Measurements from ENCODE around the gene MTCH2. TPM values are rescaled to one million over a fixed set of nuclear protein-coding genes. Genes with fewer than 3 reads are reported as not detected.

MTCH2 gene
- total and polyA plus RNA-seq, 7 donors = 75.2 to 152 (median 107) TPM

- ATAC-seq (peak in 3 of 4 donors; percentile 40 to 48 (median 43)), DNase-seq (peak; percentile 50 to 62)
- H3K9me3 ChIP-seq = no peaks in the 10 kb centered on the region
- TF ChIP-seq CTCF (IDR thresholded peaks at IDR 0.05) = no peak
- WGBS, 3 donors = 37 to 63% (median 50%) methylated on average over 7 of the region's 7 CpGs
- no peak overlapping the region for H3K4me3 ChIP-seq
- no peaks in the 10 kb centered on the region for H3K4me1 ChIP-seq
- no peak overlapping the region for H3K27ac ChIP-seq
- H3K27me3 ChIP-seq (ENCODE audit: insufficient read depth in 3 of 3, low read length in 2 of 3) = no peaks in the 10 kb centered on the region
- intact Hi-C loops (cut with DNase I) = no loop called here
- H3K36me3 ChIP-seq (ENCODE audit: insufficient read depth in 1 of 2, low read depth in 1 of 2) = peaks cover 0 to 42% of the 10 kb centered on the region in 2 donors
Observed at GRCh38 chr11:47607380-47607779, 35.0 kb downstream of the MTCH2 start.

DNA sequence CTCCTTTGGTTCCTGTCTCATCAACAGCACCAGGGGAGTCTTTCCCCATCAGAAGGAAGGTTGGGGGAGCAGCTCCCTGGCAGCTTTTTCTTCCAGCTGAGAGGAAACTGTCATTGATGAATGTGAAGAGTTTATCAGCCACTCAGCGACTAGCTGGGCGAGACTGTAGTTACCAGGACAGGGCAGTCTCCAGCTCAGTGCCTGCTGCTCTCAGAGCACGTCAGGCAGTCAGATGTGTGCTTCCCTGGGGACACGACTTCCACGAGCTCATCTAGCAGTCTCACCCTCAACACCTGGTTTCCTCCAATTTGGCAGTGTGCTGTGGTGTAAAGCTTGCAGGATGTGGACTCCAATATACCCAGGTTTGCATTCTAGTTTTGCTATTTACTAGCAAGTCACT, 35.6 kb downstream of the MTCH2 start:
- H3K27ac ChIP-seq = no peak overlapping the region
- ATAC-seq (no peak), DNase-seq (no peak)
- WGBS, 3 donors = 44 to 52% (median 47%) methylated on average over 5 of the region's 5 CpGs
- H3K4me1 ChIP-seq = no peaks in the 10 kb centered on the region
- intact Hi-C loops (cut with DNase I) = no loop called here
- H3K4me3 ChIP-seq = no peak overlapping the region
- no peaks in the 10 kb centered on the region for H3K9me3 ChIP-seq
- H3K27me3 ChIP-seq (ENCODE audit: insufficient read depth in 3 of 3, low read length in 2 of 3) = no peaks in the 10 kb centered on the region
- no peak for TF ChIP-seq CTCF (IDR thresholded peaks at IDR 0.05)
- H3K36me3 ChIP-seq (ENCODE audit: insufficient read depth in 1 of 2, low read depth in 1 of 2) = peaks cover 0 to 41% of the 10 kb centered on the region in 2 donors

GRCh38 chr11:47605921-47606320, 36.4 kb downstream of the MTCH2 start:
- H3K27ac ChIP-seq = no peak overlapping the region
- H3K9me3 ChIP-seq = no peaks in the 10 kb centered on the region
- H3K27me3 ChIP-seq (ENCODE audit: insufficient read depth in 3 of 3, low read length in 2 of 3) = no peaks in the 10 kb centered on the region
- no peak for ATAC-seq
- no peak overlapping the region for H3K4me3 ChIP-seq
- 77 to 86% (median 81%) methylated on average over 3 of the region's 3 CpGs for WGBS, 3 donors
- intact Hi-C loops (cut with DNase I) = no loop called here
- peaks cover 0 to 34% of the 10 kb centered on the region in 2 donors for H3K36me3 ChIP-seq (ENCODE audit: insufficient read depth in 1 of 2, low read depth in 1 of 2)
- no peak for TF ChIP-seq CTCF (IDR thresholded peaks at IDR 0.05)
- H3K4me1 ChIP-seq = no peaks in the 10 kb centered on the region
- no peak for DNase-seq

GRCh38 chr11:47603295-47603694, 39.1 kb downstream of the MTCH2 start:
- intact Hi-C loops (cut with DNase I) = no loop called here
- 91 to 93% (median 91%) methylated on average over 4 of the region's 4 CpGs for WGBS, 3 donors

More at GRCh38 chr11:47603295-47603694, 39.1 kb downstream of the MTCH2 start:
- Histone ChIP-seq H3K4me1 (no peaks in the 10 kb centered on the region), H3K27me3 (ENCODE audit: insufficient read depth in 3 of 3, low read length in 2 of 3) (no peaks in the 10 kb centered on the region), H3K27ac (no peak overlapping the region), H3K36me3 (ENCODE audit: insufficient read depth in 1 of 2, low read depth in 1 of 2) (peaks cover 0 to 19% of the 10 kb centered on the region in 2 donors), H3K9me3 (no peaks in the 10 kb centered on the region), H3K4me3 (no peak overlapping the region)
- no peak for ATAC-seq
- DNase-seq = no peak
- TF ChIP-seq CTCF (IDR thresholded peaks at IDR 0.05) = no peak
